Liver (tissue), 3 donors: ENCODE measurements around the gene TMX2.

ENCODE experiments used
- ATF3 ChIP-seq: IDR thresholded peaks from 2 replicates; pipeline ENCODE4 v1.6.1; 2016; ENCODE audit warnings: antibody characterized with exemption
- CTCF ChIP-seq: fragments of 150-350 bp; IDR thresholded peaks from 2 replicates; pipeline ENCODE4 v1.5.1; 2017; ENCODE audit warnings: improper control_type of control experiment, low read depth, low read length; ENCODE audit not compliant: missing input control
- EGR1 ChIP-seq, 2 donors: IDR thresholded peaks; 2 replicates each; pipeline ENCODE4 v1.6.1; 2016 to 2018; ENCODE audit warnings: antibody characterized with exemption in 2 of 2, low read depth in 2 of 2
- FOXA1 ChIP-seq: IDR thresholded peaks from 2 replicates; pipeline ENCODE4 v1.6.1; 2016; ENCODE audit warnings: antibody characterized with exemption
- FOXA2 ChIP-seq: IDR thresholded peaks from 2 replicates; pipeline ENCODE4 v1.6.1; 2016; ENCODE audit warnings: antibody characterized with exemption
- JUND ChIP-seq, 2 donors: IDR thresholded peaks; 2 replicates each; pipeline ENCODE4 v1.6.1; 2016; ENCODE audit warnings: antibody characterized with exemption in 2 of 2
- NR2F2 ChIP-seq: IDR thresholded peaks from 2 replicates; pipeline ENCODE4 v1.6.1; 2016; ENCODE audit warnings: antibody characterized with exemption
- RAD21 ChIP-seq, 2 donors: IDR thresholded peaks; 2 replicates each; pipeline ENCODE4 v1.6.1; 2016; ENCODE audit warnings: antibody characterized with exemption in 2 of 2, mild to moderate bottlenecking in 2 of 2
- REST ChIP-seq: IDR thresholded peaks from 2 replicates; pipeline ENCODE4 v1.6.1; 2016; ENCODE audit warnings: antibody characterized with exemption, mild to moderate bottlenecking
- RXRA ChIP-seq, 2 donors: IDR thresholded peaks; 2 replicates each; pipeline ENCODE4 v1.6.1; 2017 to 2018; ENCODE audit warnings: antibody characterized with exemption in 2 of 2, mild to moderate bottlenecking in 1 of 2
- TAF1 ChIP-seq: conservative IDR thresholded peaks from 2 replicates; pipeline ENCODE4 v1.6.1; 2016; ENCODE audit warnings: antibody characterized with exemption, mild to moderate bottlenecking
- YY1 ChIP-seq: IDR thresholded peaks from 2 replicates; pipeline ENCODE4 v1.6.1; 2016; ENCODE audit warnings: antibody characterized with exemption, mild to moderate bottlenecking
- TF ChIP-seq, protein P1 (sequence below): IDR thresholded peaks from 2 replicates; pipeline ENCODE4 v1.6.1; 2016; ENCODE audit warnings: antibody characterized with exemption
- TF ChIP-seq, protein P2 (sequence below): IDR thresholded peaks from 2 replicates; pipeline ENCODE4 v1.6.1; 2016; ENCODE audit warnings: antibody characterized with exemption
- donor health status: healthy.
- donor health status: healthy.

DNA sequence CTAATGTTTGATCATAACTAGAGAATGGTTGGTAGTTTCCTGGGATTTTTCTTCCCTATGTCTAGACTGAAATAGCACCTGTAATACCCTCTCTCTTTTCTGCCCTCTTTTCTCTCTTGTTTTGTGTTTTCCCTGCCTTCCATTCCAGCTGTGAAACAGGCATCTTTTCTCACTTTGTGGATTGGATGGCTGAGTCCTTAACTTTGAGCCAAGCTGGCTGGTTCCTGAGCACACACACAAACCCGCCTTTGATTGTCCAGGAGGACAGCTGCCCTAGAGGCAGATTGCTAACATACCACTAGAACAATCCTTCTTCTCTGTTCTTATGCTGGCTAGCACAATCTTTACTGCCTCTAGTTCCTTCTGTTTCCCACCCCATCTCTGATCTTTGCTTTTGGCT is 66.9 kb downstream of the TMX2 start:
- no peak for TF ChIP-seq FOXA1
- TF ChIP-seq RAD21 (IDR thresholded peaks at IDR 0.05): peak in 1 of 2 donors; percentile 36
- TF ChIP-seq CTCF: no peak
- no peak for TF ChIP-seq ATF3
- TF ChIP-seq TAF1: no peak
- TF ChIP-seq, protein P1, sequence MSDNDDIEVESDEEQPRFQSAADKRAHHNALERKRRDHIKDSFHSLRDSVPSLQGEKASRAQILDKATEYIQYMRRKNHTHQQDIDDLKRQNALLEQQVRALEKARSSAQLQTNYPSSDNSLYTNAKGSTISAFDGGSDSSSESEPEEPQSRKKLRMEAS: no peak
- TF ChIP-seq REST: no peak
- TF ChIP-seq YY1: no peak
- TF ChIP-seq, protein P2, sequence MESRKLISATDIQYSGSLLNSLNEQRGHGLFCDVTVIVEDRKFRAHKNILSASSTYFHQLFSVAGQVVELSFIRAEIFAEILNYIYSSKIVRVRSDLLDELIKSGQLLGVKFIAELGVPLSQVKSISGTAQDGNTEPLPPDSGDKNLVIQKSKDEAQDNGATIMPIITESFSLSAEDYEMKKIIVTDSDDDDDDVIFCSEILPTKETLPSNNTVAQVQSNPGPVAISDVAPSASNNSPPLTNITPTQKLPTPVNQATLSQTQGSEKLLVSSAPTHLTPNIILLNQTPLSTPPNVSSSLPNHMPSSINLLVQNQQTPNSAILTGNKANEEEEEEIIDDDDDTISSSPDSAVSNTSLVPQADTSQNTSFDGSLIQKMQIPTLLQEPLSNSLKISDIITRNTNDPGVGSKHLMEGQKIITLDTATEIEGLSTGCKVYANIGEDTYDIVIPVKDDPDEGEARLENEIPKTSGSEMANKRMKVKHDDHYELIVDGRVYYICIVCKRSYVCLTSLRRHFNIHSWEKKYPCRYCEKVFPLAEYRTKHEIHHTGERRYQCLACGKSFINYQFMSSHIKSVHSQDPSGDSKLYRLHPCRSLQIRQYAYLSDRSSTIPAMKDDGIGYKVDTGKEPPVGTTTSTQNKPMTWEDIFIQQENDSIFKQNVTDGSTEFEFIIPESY: no peak
- no peak for TF ChIP-seq JUND (IDR thresholded peaks at IDR 0.05)
- TF ChIP-seq NR2F2: no peak
- TF ChIP-seq EGR1 (IDR thresholded peaks at IDR 0.05; ENCODE audit: low read depth in 2 of 2): no peak
- TF ChIP-seq RXRA (IDR thresholded peaks at IDR 0.05): no peak
- TF ChIP-seq FOXA2: no peak
